Vagina (tissue), 2 donors: Measurements from ENCODE around the gene CCDC183. TPM values are rescaled to one million over a fixed set of nuclear protein-coding genes. Genes with fewer than 3 reads are reported as not detected.
A peak's percentile ranks its signal among the peaks of the same experiment; 100 is the strongest.
"Not testable (repeated sequence)": the region's sequence is repeated elsewhere in the genome, so short reads cannot be mapped to it uniquely, and the experiment has no call there.

ENCODE experiments used
- DNase-seq, 2 donors: peaks; one replicate each; pipeline ENCODE4 v3.0.0-alpha.2; 2017; ENCODE audit errors: extremely low spot score in 2 of 2
- H3K27ac ChIP-seq: fragments of 200-600 bp; sonication (generic); one replicate; pipeline ENCODE4 v1.5.1; 2019
- H3K27me3 ChIP-seq: fragments of 200-600 bp; sonication (generic); one replicate; pipeline ENCODE4 v1.5.1; 2019
- H3K36me3 ChIP-seq, 2 donors: fragments of 200-600 bp; sonication (generic); one replicate each; pipeline ENCODE4 v1.5.1; 2017 to 2019
- H3K4me1 ChIP-seq: fragments of 200-600 bp; sonication (generic); one replicate; pipeline ENCODE4 v1.5.1; 2019
- H3K4me3 ChIP-seq, 2 donors: fragments of 200-600 bp; sonication (generic); 1 replicate in 1 of 2; 2 replicates in 1 of 2; pipeline ENCODE4 v1.5.1; 2016 to 2019
- H3K9me3 ChIP-seq: fragments of 200-600 bp; sonication (generic); one replicate; pipeline ENCODE4 v1.5.1; 2019
- POLR2A ChIP-seq, 2 donors: fragments of 450-650 bp; IDR thresholded peaks; one replicate each; pipeline ENCODE4 v1.6.1; 2017; ENCODE audit warnings: antibody characterized with exemption in 2 of 2, mild to moderate bottlenecking in 2 of 2, moderate library complexity in 2 of 2
- POLR2AphosphoS5 ChIP-seq, 2 donors: sonication (generic); formaldehyde crosslinking; IDR thresholded peaks; one replicate each; pipeline ENCODE4 v1.9.0; 2017; ENCODE audit warnings: antibody characterized with exemption in 2 of 2, mild to moderate bottlenecking in 2 of 2, low read depth in 1 of 2; ENCODE audit not compliant: insufficient read depth in 1 of 2
- intact Hi-C: fragments of 100-400 bp; cut with DNase I; formaldehyde crosslinking; loops from one replicate; pipeline ENCODE4 v1.15.1; 2023
- total RNA-seq: library from RNA; depleted of rRNA; stranded (reverse); fragments of >200 nt; gene quantifications from one replicate; pipeline ENCODE4 v1.2.3, GENCODE V29; 2016
- TF ChIP-seq, protein P1 (sequence below), 3 experiments: fragments of 450-650 bp in 2 of 3; fragments of 200-600 bp in 1 of 3; sonication (generic) in 1 of 3; IDR thresholded peaks; one replicate each; pipeline ENCODE4 v1.5.1; 2017 to 2019; ENCODE audit warnings: antibody characterized with exemption in 3 of 3, mild to moderate bottlenecking in 2 of 3, moderate library complexity in 2 of 3

Gene CCDC183
- total RNA-seq, 1 donor from 2014 or later, result not detected

GRCh38 chr9:136829981-136830885 is 34.1 kb downstream of the CCDC183 start:
- Histone ChIP-seq H3K27me3 (no peaks in the 10 kb centered on the region), H3K9me3 (no peaks in the 10 kb centered on the region), H3K27ac (no peak overlapping the region), H3K36me3 (peaks cover 0 to 54% of the 10 kb centered on the region in 2 donors), H3K4me1 (no peaks in the 10 kb centered on the region), H3K4me3 (no peak overlapping the region)
- DNase-seq, result no peak
- intact Hi-C loops, result no loop called here
- TF ChIP-seq POLR2A (IDR thresholded peaks at IDR 0.05) (no peak), POLR2AphosphoS5 (IDR thresholded peaks at IDR 0.05; ENCODE audit: insufficient read depth in 1 of 2, low read depth in 1 of 2) (peak in 1 of 2 donors; percentile 6)

DNA sequence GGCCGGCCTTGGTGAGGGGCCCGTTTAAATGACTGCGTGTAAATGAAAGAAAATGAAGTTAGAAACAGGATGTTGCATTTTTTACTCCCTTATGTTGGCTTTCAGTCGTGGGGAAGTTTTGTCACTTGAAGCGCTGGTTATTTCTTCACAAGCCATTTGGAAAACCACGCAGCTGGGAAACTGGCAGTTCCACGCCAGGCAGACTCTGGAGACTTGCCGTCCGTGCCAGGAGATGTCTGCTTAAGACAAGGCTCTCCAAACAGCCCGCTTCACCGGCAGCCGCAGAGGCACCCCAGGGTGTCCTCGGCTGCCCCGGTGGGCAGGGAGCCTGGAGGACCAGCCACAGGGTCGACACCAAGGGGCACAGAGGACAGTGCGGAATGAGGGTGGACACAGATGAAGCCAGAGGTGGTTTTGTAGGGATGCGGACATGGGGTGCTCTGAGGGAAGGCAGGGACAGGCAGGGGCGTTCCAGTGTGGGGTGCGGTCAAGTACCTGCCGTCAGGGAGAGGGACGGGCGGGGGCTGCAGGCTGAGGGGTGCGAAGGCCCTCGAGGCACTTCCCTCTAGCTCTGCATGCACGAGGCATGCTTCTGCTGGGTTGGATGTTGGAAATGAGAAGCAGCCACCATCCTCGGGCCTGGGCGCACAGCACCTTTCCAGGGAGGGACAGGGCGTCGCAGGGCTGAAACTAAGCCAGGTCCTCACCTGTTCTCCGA is 35.0 kb downstream of the CCDC183 start:
- no peak overlapping the region for H3K27ac ChIP-seq
- intact Hi-C loops, result no loop called here
- peaks cover 0 to 49% of the 10 kb centered on the region in 2 donors for H3K36me3 ChIP-seq
- DNase-seq, result no peak
- H3K4me3 ChIP-seq, result no peak overlapping the region
- TF ChIP-seq, protein P1, sequence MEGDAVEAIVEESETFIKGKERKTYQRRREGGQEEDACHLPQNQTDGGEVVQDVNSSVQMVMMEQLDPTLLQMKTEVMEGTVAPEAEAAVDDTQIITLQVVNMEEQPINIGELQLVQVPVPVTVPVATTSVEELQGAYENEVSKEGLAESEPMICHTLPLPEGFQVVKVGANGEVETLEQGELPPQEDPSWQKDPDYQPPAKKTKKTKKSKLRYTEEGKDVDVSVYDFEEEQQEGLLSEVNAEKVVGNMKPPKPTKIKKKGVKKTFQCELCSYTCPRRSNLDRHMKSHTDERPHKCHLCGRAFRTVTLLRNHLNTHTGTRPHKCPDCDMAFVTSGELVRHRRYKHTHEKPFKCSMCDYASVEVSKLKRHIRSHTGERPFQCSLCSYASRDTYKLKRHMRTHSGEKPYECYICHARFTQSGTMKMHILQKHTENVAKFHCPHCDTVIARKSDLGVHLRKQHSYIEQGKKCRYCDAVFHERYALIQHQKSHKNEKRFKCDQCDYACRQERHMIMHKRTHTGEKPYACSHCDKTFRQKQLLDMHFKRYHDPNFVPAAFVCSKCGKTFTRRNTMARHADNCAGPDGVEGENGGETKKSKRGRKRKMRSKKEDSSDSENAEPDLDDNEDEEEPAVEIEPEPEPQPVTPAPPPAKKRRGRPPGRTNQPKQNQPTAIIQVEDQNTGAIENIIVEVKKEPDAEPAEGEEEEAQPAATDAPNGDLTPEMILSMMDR (IDR thresholded peaks at IDR 0.05), result no peak
- TF ChIP-seq POLR2A (IDR thresholded peaks at IDR 0.05), result no peak
- no peak for TF ChIP-seq POLR2AphosphoS5 (IDR thresholded peaks at IDR 0.05; ENCODE audit: insufficient read depth in 1 of 2, low read depth in 1 of 2)
- H3K27me3 ChIP-seq, result no peaks in the 10 kb centered on the region
- no peaks in the 10 kb centered on the region for H3K4me1 ChIP-seq
- no peaks in the 10 kb centered on the region for H3K9me3 ChIP-seq

GRCh38 chr9:136831720-136832104 is 35.6 kb downstream of the CCDC183 start:
- Histone ChIP-seq H3K27ac (no peak overlapping the region), H3K36me3 (peaks cover 0 to 45% of the 10 kb centered on the region in 2 donors), H3K4me1 (no peaks in the 10 kb centered on the region), H3K27me3 (no peaks in the 10 kb centered on the region), H3K9me3 (no peaks in the 10 kb centered on the region), H3K4me3 (no peak overlapping the region)
- no peak for DNase-seq
- TF ChIP-seq POLR2A (IDR thresholded peaks at IDR 0.05) (no peak), POLR2AphosphoS5 (IDR thresholded peaks at IDR 0.05; ENCODE audit: insufficient read depth in 1 of 2, low read depth in 1 of 2) (no peak)
- TF ChIP-seq, protein P1 (IDR thresholded peaks at IDR 0.05), result no peak
- intact Hi-C loops, result no loop called here

- TF ChIP-seq, protein P1 (IDR thresholded peaks at IDR 0.05), result no peak
- no peak for TF ChIP-seq POLR2A (IDR thresholded peaks at IDR 0.05)
- H3K4me1 ChIP-seq, result no peaks in the 10 kb centered on the region
- H3K27me3 ChIP-seq, result no peaks in the 10 kb centered on the region
- H3K27ac ChIP-seq, result no peak overlapping the region
- H3K9me3 ChIP-seq, result no peaks in the 10 kb centered on the region
- peaks cover 0 to 45% of the 10 kb centered on the region in 2 donors for H3K36me3 ChIP-seq
- DNase-seq, result no peak
- intact Hi-C loops, result no loop called here
- H3K4me3 ChIP-seq, result no peak overlapping the region
Observed at GRCh38 chr9:136832581-136832980, 36.4 kb downstream of the CCDC183 start.

DNA sequence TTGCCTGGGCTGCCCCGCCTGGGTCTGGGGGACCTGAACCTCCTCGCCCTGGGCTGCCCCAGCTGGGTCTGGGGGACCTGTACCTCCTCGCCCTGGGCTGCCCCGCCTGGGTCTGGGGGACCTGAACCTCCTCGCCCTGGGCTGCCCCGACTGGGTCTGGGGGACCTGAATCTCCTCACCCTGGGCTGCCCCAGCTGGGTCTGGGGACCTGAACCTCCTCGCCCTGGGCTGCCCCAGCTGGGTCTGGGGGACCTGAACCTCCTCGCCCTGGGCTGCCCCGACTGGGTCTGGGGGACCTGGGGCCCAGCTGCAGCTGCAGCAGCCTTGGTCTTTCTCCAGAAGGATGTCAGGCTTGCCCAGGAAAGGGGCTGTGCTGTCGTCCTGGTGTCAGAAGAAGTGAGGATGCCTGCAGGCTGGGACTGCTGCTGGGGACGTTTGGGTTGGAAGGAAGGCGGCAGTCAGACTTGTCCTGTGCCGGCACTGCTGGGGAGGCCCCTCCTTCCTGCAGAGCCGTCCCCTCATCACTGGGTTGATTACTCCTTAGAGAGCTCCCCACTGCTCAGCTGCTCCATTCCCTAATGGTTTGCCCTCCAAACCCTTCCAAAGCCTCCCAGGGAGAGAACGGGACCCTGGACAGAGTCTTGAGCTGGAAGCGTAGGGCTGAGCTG is 37.4 kb downstream of the CCDC183 start:
- H3K9me3 ChIP-seq, DNase-seq, H3K27me3 ChIP-seq, H3K4me3 ChIP-seq, H3K4me1 ChIP-seq, H3K27ac ChIP-seq, intact Hi-C loops: not testable (repeated sequence)
- peaks cover 0 to 40% of the 10 kb centered on the region in 2 donors for H3K36me3 ChIP-seq
